Astrocyte of the cerebellum (primary cell): Measurements from ENCODE around the gene STKLD1.
A peak's percentile ranks its signal among the peaks of the same experiment; 100 is the strongest.
"Not testable (repeated sequence)": the region's sequence is repeated elsewhere in the genome, so short reads cannot be mapped to it uniquely, and the experiment has no call there.

Experiments used
- DNase-seq: peaks from one replicate; pipeline ENCODE4 v3.0.0-alpha.2; 2011; ENCODE audit warnings: low read depth
- H3K4me3 ChIP-seq: 2 replicates; pipeline ENCODE4 v1.5.1; 2011; ENCODE audit warnings: mild to moderate bottlenecking, low read depth, low read length, moderate library complexity
- CTCF ChIP-seq: IDR thresholded peaks from 2 replicates; pipeline ENCODE4 v1.5.1; 2012; ENCODE audit warnings: low read length, low read depth, moderate library complexity, mild to moderate bottlenecking; ENCODE audit errors: missing control alignments
- in situ Hi-C: cut with HindIII; loops from 2 replicates; pipeline ENCODE4 v1.10.0; 2017; ENCODE audit warnings: low sequenced_read_pairs

STKLD1 gene

GRCh38 chr9:133369933-133370332, 6.2 kb upstream of the STKLD1 start:
- H3K4me3 ChIP-seq = no peak overlapping the region
- in situ Hi-C loops = loop anchor here (5.0 kb wide), 1 partner anchor 47 kb away; the partner anchor contains the start of gene REXO4
- DNase-seq = no peak
- TF ChIP-seq CTCF = no peak

- in situ Hi-C loops = loop anchor here (5.0 kb wide), 1 partner anchor 47 kb away; the partner anchor contains the start of gene REXO4
- H3K4me3 ChIP-seq = no peak overlapping the region
These were observed 5.5 kb upstream of the STKLD1 start for GRCh38 chr9:133370685-133371084.

GRCh38 chr9:133371261-133371711, 4.9 kb upstream of the STKLD1 start:
- in situ Hi-C loops = loop anchor here (5.0 kb wide), 1 partner anchor 46 kb away; the partner anchor contains the start of gene REXO4
- no peak for DNase-seq
- H3K4me3 ChIP-seq = no peak overlapping the region
- no peak for TF ChIP-seq CTCF

More at GRCh38 chr9:133370685-133371084, 5.5 kb upstream of the STKLD1 start:
- TF ChIP-seq CTCF = no peak
- DNase-seq = no peak

- no peak for TF ChIP-seq CTCF
- in situ Hi-C loops = loop anchor here (5.0 kb wide), 1 partner anchor 45 kb away; the partner anchor contains the start of gene REXO4
- H3K4me3 ChIP-seq = no peak overlapping the region
- no peak for DNase-seq
These were observed 4.0 kb upstream of the STKLD1 start for GRCh38 chr9:133372144-133372543.

GRCh38 chr9:133374612-133375115, 1.5 kb upstream of the STKLD1 start:
- peak; percentile 23 for DNase-seq
- H3K4me3 ChIP-seq = peak overlapping the region; percentile 79
- in situ Hi-C loops = loop anchor here (5.0 kb wide), 2 partner anchors 43 to 93 kb away; partner anchors contain the start of gene REXO4
- no peak for TF ChIP-seq CTCF

GRCh38 chr9:133375116-133375723, 946 bp upstream of the STKLD1 start:
- peak overlapping the region; percentile 79 for H3K4me3 ChIP-seq
- TF ChIP-seq CTCF = peak; percentile 13
- DNase-seq = no peak
- in situ Hi-C loops = loop anchor here (5.0 kb wide), 1 partner anchor 92 kb away; no protein-coding TSS in a partner anchor

GRCh38 chr9:133377280-133377679, 1.1 kb downstream of the STKLD1 start:
- not testable (repeated sequence) for DNase-seq, H3K4me3 ChIP-seq
- in situ Hi-C loops = loop anchor here (5.0 kb wide), 1 partner anchor 90 kb away; no protein-coding TSS in a partner anchor
